HEK293 (cell line): ENCODE results near the gene CPTP.

ENCODE experiments used
- HOXA7 ChIP-seq: sonication (generic); formaldehyde crosslinking; IDR thresholded peaks from 2 replicates; pipeline ENCODE4 v1.8.1; 2022; ENCODE audit warnings: missing genetic modification reagents, borderline replicate concordance
- MYNN ChIP-seq: fragments of 450-650 bp; formaldehyde crosslinking; IDR thresholded peaks from 2 replicates; pipeline ENCODE4 v1.5.1; 2016; ENCODE audit warnings: missing biosample characterization, missing genetic modification characterization, borderline replicate concordance
- YY1 ChIP-seq: fragments of 450-650 bp; formaldehyde crosslinking; IDR thresholded peaks from 2 replicates; pipeline ENCODE4 v1.5.1; 2018; ENCODE audit warnings: missing biosample characterization, missing genetic modification characterization
- ZNF121 ChIP-seq: fragments of 450-650 bp; formaldehyde crosslinking; IDR thresholded peaks from 2 replicates; pipeline ENCODE4 v1.5.1; 2016; ENCODE audit warnings: missing biosample characterization, missing genetic modification characterization
- TF ChIP-seq, protein P1 (sequence below): fragments of 450-650 bp; formaldehyde crosslinking; optimal IDR thresholded peaks from 2 replicates; pipeline ENCODE3; 2016; ENCODE audit warnings: missing biosample characterization, mild to moderate bottlenecking, missing genetic modification characterization
- TF ChIP-seq, protein P2 (sequence below): fragments of 450-650 bp; formaldehyde crosslinking; IDR thresholded peaks from 2 replicates; pipeline ENCODE4 v1.5.1; 2016; ENCODE audit warnings: missing biosample characterization, missing genetic modification characterization

DNA sequence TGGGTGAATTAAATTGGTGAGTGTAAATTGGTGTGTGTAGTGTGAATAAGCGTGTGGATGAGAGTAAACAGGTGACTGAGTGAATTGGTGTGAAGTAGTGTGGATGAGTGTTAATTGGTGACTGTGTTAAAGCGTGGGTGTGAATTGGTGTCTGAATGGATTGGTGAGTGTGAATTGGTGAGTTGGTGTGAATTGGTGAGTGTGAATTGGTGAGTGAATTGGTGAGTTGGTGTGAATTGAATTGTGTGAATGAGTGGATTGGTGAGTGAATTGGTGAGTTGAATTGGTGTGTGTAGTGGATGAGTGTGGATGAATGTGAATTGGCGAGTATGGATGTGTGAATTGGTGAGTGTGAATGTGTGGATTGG lies 42.1 kb downstream of the CPTP start:
- TF ChIP-seq YY1: no peak
- TF ChIP-seq, protein P1, sequence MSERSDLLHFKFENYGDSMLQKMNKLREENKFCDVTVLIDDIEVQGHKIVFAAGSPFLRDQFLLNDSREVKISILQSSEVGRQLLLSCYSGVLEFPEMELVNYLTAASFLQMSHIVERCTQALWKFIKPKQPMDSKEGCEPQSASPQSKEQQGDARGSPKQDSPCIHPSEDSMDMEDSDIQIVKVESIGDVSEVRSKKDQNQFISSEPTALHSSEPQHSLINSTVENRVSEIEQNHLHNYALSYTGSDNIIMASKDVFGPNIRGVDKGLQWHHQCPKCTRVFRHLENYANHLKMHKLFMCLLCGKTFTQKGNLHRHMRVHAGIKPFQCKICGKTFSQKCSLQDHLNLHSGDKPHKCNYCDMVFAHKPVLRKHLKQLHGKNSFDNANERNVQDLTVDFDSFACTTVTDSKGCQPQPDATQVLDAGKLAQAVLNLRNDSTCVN (tag by site-specific recombination): no peak
- TF ChIP-seq, protein P2, sequence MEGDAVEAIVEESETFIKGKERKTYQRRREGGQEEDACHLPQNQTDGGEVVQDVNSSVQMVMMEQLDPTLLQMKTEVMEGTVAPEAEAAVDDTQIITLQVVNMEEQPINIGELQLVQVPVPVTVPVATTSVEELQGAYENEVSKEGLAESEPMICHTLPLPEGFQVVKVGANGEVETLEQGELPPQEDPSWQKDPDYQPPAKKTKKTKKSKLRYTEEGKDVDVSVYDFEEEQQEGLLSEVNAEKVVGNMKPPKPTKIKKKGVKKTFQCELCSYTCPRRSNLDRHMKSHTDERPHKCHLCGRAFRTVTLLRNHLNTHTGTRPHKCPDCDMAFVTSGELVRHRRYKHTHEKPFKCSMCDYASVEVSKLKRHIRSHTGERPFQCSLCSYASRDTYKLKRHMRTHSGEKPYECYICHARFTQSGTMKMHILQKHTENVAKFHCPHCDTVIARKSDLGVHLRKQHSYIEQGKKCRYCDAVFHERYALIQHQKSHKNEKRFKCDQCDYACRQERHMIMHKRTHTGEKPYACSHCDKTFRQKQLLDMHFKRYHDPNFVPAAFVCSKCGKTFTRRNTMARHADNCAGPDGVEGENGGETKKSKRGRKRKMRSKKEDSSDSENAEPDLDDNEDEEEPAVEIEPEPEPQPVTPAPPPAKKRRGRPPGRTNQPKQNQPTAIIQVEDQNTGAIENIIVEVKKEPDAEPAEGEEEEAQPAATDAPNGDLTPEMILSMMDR (tag by site-specific recombination): no peak
- no peak for TF ChIP-seq ZNF121 (tag by site-specific recombination)
- no peak for TF ChIP-seq HOXA7 (CRISPR knock-in tag)
- TF ChIP-seq MYNN (tag by site-specific recombination): no peak
